Measurements from ENCODE around the gene CCSER1.

The CCSER1 gene

GRCh38 chr4:91015861-91016260, 888.7 kb downstream of the CCSER1 start:
- H3K4me3 ChIP-seq (ENCODE audit: low read length), result no peak overlapping the region
- no peak for TF ChIP-seq CTCF (conservative IDR thresholded peaks at IDR 0.05; ENCODE audit: low read depth, low read length)
- DNase-seq (ENCODE audit: low read depth), result no peak

GRCh38 chr4:91019513-91019912, 892.3 kb downstream of the CCSER1 start:
- H3K4me3 ChIP-seq (ENCODE audit: low read length), result no peak overlapping the region
- no peak for TF ChIP-seq CTCF (conservative IDR thresholded peaks at IDR 0.05; ENCODE audit: low read depth, low read length)
- DNase-seq (ENCODE audit: low read depth), result no peak

GRCh38 chr4:91025241-91026148, 898.3 kb downstream of the CCSER1 start:
- no peak for DNase-seq (ENCODE audit: low read depth)
- H3K4me3 ChIP-seq (ENCODE audit: low read length), result no peak overlapping the region
- TF ChIP-seq CTCF (conservative IDR thresholded peaks at IDR 0.05; ENCODE audit: low read depth, low read length), result no peak

GRCh38 chr4:91028228-91028627, 901.0 kb downstream of the CCSER1 start:
- TF ChIP-seq CTCF (conservative IDR thresholded peaks at IDR 0.05; ENCODE audit: low read depth, low read length), result no peak
- DNase-seq (ENCODE audit: low read depth), result no peak
- H3K4me3 ChIP-seq (ENCODE audit: low read length), result no peak overlapping the region

GRCh38 chr4:91031761-91032160, 904.6 kb downstream of the CCSER1 start:
- no peak for DNase-seq (ENCODE audit: low read depth)
- TF ChIP-seq CTCF (conservative IDR thresholded peaks at IDR 0.05; ENCODE audit: low read depth, low read length), result no peak
- no peak overlapping the region for H3K4me3 ChIP-seq (ENCODE audit: low read length)

GRCh38 chr4:91032725-91033445, 905.7 kb downstream of the CCSER1 start:
- H3K4me3 ChIP-seq (ENCODE audit: low read length), result no peak overlapping the region
- TF ChIP-seq CTCF (conservative IDR thresholded peaks at IDR 0.05; ENCODE audit: low read depth, low read length), result no peak
- no peak for DNase-seq (ENCODE audit: low read depth)
